GM19023 (cell line): ENCODE results near the gene CFAP20DC.
"Not testable (repeated sequence)": the region's sequence is repeated elsewhere in the genome, so short reads cannot be mapped to it uniquely, and the experiment has no call there.

Experiments used
- ATAC-seq: cut with Tn5 transposase; IDR thresholded peaks from one replicate; pipeline ENCODE4 v1.9.1; 2021; ENCODE audit warnings: mild to moderate bottlenecking, moderate library complexity; ENCODE audit not compliant: unreplicated experiment

CFAP20DC gene

GRCh38 chr3:58751882-58752567, 297.8 kb downstream of the CFAP20DC start:
- no peak for ATAC-seq

DNA sequence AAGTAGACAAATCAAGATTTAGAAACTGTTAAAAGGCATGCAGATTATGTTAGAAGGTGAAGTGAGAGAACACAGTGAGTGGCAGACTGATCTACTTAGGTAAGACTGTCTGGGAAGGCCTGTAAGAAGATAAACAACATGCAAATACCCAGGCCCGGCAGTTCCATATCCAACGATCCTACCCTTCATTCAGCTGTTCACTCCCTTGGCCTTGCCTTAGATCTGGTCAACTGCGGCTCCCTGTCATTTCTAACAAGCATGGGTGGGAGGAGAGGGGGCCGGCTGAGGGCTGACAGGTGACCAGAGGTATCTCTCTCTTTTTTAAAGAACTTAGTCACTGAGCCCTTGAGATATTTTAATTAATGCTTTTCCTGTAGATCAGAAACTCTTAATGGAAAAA, 298.6 kb downstream of the CFAP20DC start:
- ATAC-seq: no peak

- ATAC-seq: no peak
These were observed 299.9 kb downstream of the CFAP20DC start for GRCh38 chr3:58749948-58750347.

DNA sequence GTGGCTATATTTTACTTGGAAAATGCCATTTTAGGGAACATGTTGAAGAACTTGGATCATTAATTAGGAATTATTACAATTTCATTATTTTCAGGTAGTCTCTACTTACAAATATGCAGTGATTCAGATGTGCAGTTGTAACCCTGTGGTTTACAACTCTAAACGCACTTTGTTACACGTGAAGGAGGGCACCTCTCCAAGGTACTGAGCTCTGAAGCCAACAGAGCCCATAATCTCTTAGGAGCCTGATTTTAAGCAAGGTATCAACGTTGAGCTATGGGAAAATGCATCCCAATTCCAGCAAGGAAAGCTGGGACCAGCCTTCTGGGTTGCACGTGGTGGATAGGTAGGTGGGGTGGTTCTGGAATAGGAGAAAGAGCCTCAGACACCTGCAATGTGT, 301.8 kb downstream of the CFAP20DC start:
- no peak for ATAC-seq

GRCh38 chr3:58746758-58747157, 303.1 kb downstream of the CFAP20DC start:
- ATAC-seq: no peak

DNA sequence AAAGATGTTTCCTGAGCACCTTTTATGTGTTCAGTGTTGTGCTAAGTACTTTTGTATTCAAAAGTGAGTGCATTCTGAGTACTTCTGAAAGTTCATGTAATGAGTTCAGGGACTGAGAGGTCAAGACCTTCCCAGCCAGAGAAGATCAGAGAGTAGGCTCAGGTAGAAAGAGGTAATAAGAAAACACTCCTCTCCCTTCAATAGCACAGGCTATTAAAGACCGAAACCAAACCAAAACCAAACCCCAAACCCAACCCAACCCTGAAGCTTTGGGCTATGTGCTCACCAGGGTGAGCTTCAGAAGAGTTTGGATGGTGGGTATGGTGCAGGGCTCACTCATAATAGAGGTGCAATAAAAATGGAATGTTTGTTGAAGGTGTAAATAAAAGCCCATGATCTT, 306.5 kb downstream of the CFAP20DC start:
- ATAC-seq: no peak

- ATAC-seq: no peak
These were observed 307.6 kb downstream of the CFAP20DC start for GRCh38 chr3:58742239-58742638.

DNA sequence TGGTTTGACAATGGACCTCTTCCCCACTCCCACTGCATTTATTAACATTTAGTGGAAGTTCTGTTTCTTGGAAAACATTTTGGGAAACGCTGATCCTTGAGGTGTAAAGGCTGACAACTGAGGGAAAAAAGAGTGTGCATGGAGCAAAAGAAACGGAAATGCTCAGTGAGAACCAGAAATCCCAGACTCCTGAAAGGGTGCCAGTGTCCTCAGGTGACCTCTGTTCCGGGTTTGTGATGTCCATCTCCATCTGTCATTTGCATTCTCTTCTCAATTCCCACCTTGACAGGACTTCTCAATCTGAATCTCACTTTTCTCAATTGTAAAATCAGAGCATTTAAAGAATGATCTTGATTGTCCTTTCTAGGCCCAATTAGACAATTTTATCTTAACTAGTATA, 312.2 kb downstream of the CFAP20DC start:
- ATAC-seq: no peak

DNA sequence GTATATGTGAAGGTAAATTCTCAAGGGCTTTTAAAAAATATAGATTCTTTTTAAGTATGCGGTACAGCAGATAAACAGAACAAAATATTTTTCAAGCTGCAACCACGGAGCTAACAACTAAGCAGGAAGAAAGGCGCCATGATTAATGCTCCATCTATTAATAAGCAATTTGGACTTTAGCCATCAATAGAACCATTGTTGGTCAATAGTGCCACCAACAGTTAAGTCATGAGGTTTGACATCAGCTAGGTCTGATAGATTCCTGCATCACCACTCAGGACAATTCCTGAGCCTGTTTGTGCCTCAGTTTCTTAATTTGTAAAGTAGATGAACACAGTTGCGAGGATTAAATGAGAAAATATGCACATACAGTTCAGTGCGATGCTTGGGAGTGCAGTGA, 318.2 kb downstream of the CFAP20DC start:
- ATAC-seq: no peak

DNA sequence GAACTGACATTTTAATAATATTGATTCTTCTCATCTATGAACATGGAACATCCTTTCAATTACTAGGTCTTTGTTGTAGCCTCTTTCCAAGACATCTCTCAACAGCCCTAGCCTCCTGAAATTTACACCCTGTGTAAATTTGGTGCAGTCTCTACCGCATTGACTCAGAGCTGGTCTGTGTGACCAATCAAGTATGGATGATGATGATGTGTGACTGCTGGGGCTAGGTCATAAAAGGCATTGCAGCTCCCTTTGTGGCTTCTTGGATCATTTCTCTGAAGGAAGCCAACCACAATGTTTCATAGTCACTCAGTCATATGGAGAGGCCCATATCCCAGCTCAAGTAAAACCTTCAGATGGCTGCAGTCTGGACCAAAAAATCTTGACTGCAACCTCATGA, 321.1 kb downstream of the CFAP20DC start:
- ATAC-seq: no peak

DNA sequence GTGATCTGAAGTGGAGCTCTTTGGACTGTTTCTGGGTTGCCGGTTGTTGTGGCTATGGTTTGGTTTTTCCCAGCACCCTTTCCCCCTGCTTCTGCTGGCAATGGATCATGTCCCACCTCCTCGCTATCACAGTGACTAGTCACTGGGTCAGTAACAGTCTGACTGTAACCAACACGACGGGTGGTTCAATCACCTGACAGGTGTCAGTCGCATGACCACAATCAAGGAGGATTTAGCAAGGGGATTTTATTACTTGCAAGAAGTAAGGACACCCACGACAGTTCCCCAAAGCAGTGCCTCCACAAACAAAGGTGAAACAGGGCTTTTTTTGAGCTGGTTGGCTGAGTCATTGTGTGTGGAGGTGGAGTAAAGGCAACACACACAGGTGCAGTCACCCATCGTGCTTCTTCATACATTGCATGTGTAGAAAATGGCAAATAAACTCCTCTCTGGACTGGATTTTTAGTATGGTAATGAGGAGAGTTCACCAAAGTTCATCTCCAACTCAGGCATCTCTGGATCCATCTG, 324.4 kb downstream of the CFAP20DC start:
- ATAC-seq: no peak

GRCh38 chr3:58724336-58724735, 325.5 kb downstream of the CFAP20DC start:
- no peak for ATAC-seq

DNA sequence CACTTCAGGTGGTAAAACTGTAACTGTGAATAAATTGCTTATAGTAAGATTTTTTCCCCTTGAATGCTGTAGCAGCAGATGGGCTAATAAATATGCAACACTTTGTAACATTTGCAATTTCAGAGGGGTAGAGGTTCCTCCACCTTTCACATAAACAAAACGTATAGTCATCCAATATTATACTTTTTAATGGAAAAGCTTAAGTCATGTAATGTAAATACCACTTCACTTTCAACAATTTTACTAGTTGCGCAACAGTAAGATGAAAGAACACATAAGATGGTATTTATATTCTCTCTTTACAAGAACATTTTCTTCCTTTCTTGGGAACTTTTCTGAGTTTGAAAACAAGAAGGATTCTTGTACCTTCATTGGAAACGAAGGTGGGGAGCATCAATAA, 326.7 kb downstream of the CFAP20DC start:
- no peak for ATAC-seq

GRCh38 chr3:58722561-58722960, 327.3 kb downstream of the CFAP20DC start:
- ATAC-seq: no peak

DNA sequence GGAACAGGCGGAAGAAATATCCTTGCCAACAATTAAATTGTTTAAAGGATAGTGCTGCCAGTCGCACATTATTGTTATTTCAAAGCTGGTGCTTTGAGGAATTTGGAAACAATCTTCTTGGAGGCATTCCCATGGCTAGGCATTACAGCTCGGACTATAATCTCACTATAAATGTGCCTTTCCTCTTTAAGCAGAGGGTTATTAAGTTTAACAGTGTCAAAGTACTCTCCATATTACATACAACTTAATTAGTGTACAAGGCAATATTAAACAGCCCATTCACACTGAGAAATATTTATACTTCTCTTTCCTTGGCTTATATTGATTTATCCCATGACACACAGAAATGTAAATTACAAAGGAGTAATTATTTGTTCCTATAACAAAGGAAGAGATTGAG, 329.3 kb downstream of the CFAP20DC start:
- no peak for ATAC-seq

DNA sequence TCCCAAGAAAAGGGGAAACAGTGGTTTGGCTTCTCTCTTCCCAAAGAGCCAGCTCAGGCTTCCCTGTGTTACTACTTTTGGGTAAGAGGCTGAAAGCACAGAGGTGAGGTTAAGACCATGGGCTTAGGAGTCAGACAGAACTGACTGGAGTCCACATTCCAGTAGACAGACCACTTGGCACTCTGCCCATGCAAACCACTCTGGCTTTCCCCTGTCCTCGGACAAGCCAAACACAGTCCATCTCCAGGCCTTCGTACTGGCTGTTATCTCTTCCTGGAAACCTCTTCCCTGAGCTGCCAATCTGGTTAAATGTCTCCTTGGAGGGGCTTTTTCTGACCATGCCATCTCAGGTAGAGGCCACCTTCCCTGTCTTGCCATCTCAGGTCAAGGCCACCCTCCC, 330.1 kb downstream of the CFAP20DC start:
- no peak for ATAC-seq

DNA sequence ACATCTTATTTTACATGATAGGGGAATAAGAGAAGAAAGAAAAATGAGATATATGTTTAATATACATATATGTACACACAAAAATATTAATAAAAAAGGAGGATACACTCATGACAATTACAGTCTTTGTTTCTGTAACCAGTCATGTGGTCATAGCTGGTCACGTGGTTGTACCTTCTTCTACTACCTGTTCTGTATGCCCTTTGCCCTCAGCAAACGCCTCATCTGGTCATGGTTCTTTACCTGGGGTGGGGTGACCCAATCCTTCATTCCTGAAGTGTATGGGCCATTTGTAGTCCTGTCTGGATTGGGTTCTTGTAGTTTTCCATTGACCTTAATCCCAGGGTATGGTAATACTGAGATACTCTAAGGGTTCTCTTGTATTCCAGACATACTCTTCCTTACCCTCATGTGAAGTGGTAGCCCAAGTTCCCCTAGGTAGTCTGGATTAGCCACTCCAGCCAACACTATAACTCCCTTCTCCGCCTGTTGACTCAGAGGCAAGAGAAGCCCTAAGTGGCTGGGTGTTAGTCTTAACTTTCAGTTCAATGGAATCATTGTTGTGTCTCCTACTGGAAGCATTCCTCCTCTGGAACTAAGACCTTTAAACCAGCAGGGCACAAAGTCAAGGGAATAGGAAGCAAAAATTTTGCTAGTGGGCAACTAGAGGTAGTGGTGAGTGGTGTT, 336.0 kb downstream of the CFAP20DC start:
- ATAC-seq: no peak

DNA sequence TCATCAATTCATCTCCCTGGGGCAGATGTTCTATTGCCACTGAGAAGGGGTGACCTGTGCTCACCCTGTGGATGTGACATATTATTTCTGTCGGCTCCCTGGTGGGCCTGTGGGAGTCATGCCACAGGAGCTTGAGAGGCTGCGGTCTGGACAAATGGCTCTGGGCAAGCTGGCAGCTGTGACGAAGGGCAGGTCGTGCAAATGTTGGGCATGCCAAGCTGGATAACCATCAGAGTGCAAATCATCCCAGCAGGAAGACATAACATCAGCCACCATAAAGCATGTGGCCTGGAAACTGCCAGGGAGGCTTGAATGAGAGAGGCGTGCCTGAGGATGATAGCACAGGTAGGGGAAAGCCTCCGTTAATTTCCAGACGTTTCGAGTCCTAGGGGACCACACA, 338.0 kb downstream of the CFAP20DC start:
- no peak for ATAC-seq

- ATAC-seq: not testable (repeated sequence)
These were observed 340.8 kb downstream of the CFAP20DC start for GRCh38 chr3:58708983-58709382.

DNA sequence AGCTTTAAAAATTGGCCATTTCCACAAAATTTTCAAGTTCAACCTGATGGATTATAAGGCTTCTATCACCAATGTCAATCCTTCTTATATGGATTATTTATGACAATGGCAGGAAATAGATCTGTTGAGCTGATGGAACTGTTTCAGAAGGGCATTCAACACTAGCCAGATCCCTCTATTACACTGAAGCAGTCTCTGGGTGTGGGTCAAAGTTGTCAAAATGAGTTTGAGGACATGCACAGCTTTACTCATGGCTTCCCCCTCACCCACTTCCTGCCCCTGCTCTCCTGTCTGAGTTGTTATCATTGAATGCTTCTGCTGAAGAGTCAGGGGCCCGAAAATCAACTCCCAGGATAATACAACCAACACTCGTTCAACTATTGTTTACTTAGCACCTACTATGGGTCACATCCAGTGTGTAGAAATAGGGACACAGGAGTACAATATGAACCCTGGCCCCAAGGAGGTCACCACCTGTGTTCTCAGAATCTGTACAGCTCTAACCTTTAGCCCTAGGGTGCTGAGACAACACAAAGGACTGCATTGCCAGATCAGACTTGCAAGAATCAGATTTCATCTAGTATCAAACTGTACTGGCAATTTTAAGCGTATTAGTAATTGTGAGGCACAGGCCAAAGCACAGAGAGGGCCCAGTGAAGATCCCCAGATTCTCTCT, 341.6 kb downstream of the CFAP20DC start:
- ATAC-seq: no peak

- ATAC-seq: no peak
These were observed 342.4 kb downstream of the CFAP20DC start for GRCh38 chr3:58707390-58707930.
